Neural cell (in vitro differentiated cells): ENCODE measurements around the gene RBP4. TPM values are rescaled to one million over a fixed set of nuclear protein-coding genes. Genes with fewer than 3 reads are reported as not detected.

Experiments
- H2AFZ ChIP-seq: fragments of 200-600, 300-800 bp; sonication (generic), shearing (Covaris generic); 2 replicates; pipeline ENCODE4 v1.6.0; 2014; ENCODE audit warnings: low read depth, mild to moderate bottlenecking, antibody characterized with exemption, low read length, moderate library complexity
- H3F3A ChIP-seq: fragments of 200-600 bp; shearing (Covaris generic); 2 replicates; pipeline ENCODE4 v1.6.1; 2016; ENCODE audit warnings: mild to moderate bottlenecking, moderate library complexity, mixed read lengths, antibody characterized with exemption, low read length; ENCODE audit not compliant: insufficient read depth, poor library complexity, severe bottlenecking
- H3K27ac ChIP-seq: fragments of 200-600, 300-800 bp; sonication (generic), shearing (Covaris generic); 2 replicates; pipeline ENCODE4 v1.5.1; 2014; ENCODE audit warnings: mild to moderate bottlenecking, low read length, moderate library complexity
- H3K27me3 ChIP-seq: fragments of 300-800, 200-600 bp; sonication (generic), shearing (Covaris generic); 2 replicates; pipeline ENCODE4 v1.6.0; 2014; ENCODE audit warnings: mild to moderate bottlenecking, low read depth, low read length, moderate library complexity; ENCODE audit not compliant: insufficient read depth
- H3K36me3 ChIP-seq: fragments of 300-800, 200-600 bp; sonication (generic), shearing (Covaris generic); 2 replicates; pipeline ENCODE4 v1.5.1; 2014; ENCODE audit warnings: mild to moderate bottlenecking, antibody characterized with exemption, low read length, moderate library complexity; ENCODE audit not compliant: insufficient read depth
- H3K4me2 ChIP-seq: fragments of 300-800, 200-600 bp; sonication (generic), shearing (Covaris generic); 2 replicates; pipeline ENCODE4 v1.6.0; 2014; ENCODE audit warnings: mild to moderate bottlenecking, low read length
- H3K4me3 ChIP-seq: fragments of 300-800, 200-600 bp; sonication (generic), shearing (Covaris generic); 2 replicates; pipeline ENCODE4 v1.5.1; 2014; ENCODE audit warnings: mild to moderate bottlenecking, low read length, moderate library complexity
- H3K79me2 ChIP-seq: fragments of 200-600 bp; shearing (Covaris generic); replicated peaks from 2 replicates; pipeline ENCODE4 v1.6.0; 2014; ENCODE audit warnings: mild to moderate bottlenecking, low read length, moderate library complexity; ENCODE audit not compliant: insufficient read depth
- H3K9ac ChIP-seq: fragments of 300-800, 200-600 bp; sonication (generic), shearing (Covaris generic); 2 replicates; pipeline ENCODE4 v1.6.1; 2016; ENCODE audit warnings: mild to moderate bottlenecking, low read length, mixed read lengths
- H3K9me2 ChIP-seq: fragments of 200-600 bp; shearing (Covaris generic); 2 replicates; pipeline ENCODE4 v1.6.1; 2016; ENCODE audit warnings: mild to moderate bottlenecking, low read length, mixed read lengths; ENCODE audit not compliant: insufficient read depth
- H3K9me3 ChIP-seq: fragments of 200-600, 300-800 bp; sonication (generic), shearing (Covaris generic); 2 replicates; pipeline ENCODE4 v1.6.1; 2016; ENCODE audit warnings: mild to moderate bottlenecking, mixed run types, low read length, moderate library complexity, mixed read lengths
- H4K20me1 ChIP-seq: fragments of 200-600 bp; shearing (Covaris generic); 2 replicates; pipeline ENCODE4 v1.6.1; 2016; ENCODE audit warnings: mild to moderate bottlenecking, mixed run types; ENCODE audit not compliant: insufficient read depth
- EP300 ChIP-seq: fragments of 450-650 bp; conservative IDR thresholded peaks from 2 replicates; pipeline ENCODE4 v1.6.1; 2014; ENCODE audit warnings: antibody characterized with exemption, mild to moderate bottlenecking, moderate library complexity; ENCODE audit not compliant: poor library complexity, severe bottlenecking
- EZH2 ChIP-seq: fragments of 200-600, 300-800 bp; shearing (Covaris generic), sonication (generic); IDR thresholded peaks from 2 replicates; pipeline ENCODE4 v1.6.1; 2014; ENCODE audit warnings: antibody characterized with exemption, low read length, borderline replicate concordance, mild to moderate bottlenecking; ENCODE audit not compliant: insufficient read depth, poor library complexity, severe bottlenecking
- MXI1 ChIP-seq: fragments of 450-650 bp; conservative IDR thresholded peaks from 2 replicates; pipeline ENCODE4 v1.6.1; 2014; ENCODE audit warnings: antibody characterized with exemption, mild to moderate bottlenecking; ENCODE audit not compliant: poor library complexity, severe bottlenecking
- POLR2AphosphoS5 ChIP-seq: IDR thresholded peaks from 2 replicates; pipeline ENCODE4 v1.6.1; 2012
- RAD21 ChIP-seq: fragments of 450-650 bp; conservative IDR thresholded peaks from 2 replicates; pipeline ENCODE4 v1.6.1; 2014; ENCODE audit warnings: antibody characterized with exemption, mild to moderate bottlenecking, moderate library complexity
- REST ChIP-seq: IDR thresholded peaks from 2 replicates; pipeline ENCODE4 v1.6.1; 2012; ENCODE audit warnings: borderline replicate concordance
- SMC3 ChIP-seq: fragments of 450-650 bp; conservative IDR thresholded peaks from 2 replicates; pipeline ENCODE4 v1.6.1; 2014; ENCODE audit warnings: antibody characterized with exemption, mild to moderate bottlenecking, moderate library complexity; ENCODE audit not compliant: poor library complexity
- TAF1 ChIP-seq: IDR thresholded peaks from 2 replicates; pipeline ENCODE4 v1.6.1; 2012; ENCODE audit warnings: low read depth
- polyA plus RNA-seq: library from polyadenylated mRNA; depleted of rRNA; stranded (reverse); fragments of >200 nt; gene quantifications from 2 replicates; pipeline ENCODE4 v1.2.3, GENCODE V29; 2014
- TF ChIP-seq, protein P1 (sequence below): fragments of 450-650 bp; IDR thresholded peaks from 2 replicates; pipeline ENCODE4 v1.5.1; 2014; ENCODE audit warnings: antibody characterized with exemption, mild to moderate bottlenecking, moderate library complexity; ENCODE audit not compliant: poor library complexity, severe bottlenecking

The RBP4 gene
- polyA plus RNA-seq, 1 donor from 2014 or later = 0.73 TPM

- no peak overlapping the region for H3K4me2 ChIP-seq
- H3K27me3 ChIP-seq = no peaks in the 10 kb centered on the region
- H3K27ac ChIP-seq = no peak overlapping the region
- TF ChIP-seq MXI1 (no peak), TAF1 (no peak), POLR2AphosphoS5 (no peak), EP300 (no peak), RAD21 (peak; percentile 44), SMC3 (peak; percentile 56), EZH2 (no peak), REST (no peak)
- TF ChIP-seq, protein P1, sequence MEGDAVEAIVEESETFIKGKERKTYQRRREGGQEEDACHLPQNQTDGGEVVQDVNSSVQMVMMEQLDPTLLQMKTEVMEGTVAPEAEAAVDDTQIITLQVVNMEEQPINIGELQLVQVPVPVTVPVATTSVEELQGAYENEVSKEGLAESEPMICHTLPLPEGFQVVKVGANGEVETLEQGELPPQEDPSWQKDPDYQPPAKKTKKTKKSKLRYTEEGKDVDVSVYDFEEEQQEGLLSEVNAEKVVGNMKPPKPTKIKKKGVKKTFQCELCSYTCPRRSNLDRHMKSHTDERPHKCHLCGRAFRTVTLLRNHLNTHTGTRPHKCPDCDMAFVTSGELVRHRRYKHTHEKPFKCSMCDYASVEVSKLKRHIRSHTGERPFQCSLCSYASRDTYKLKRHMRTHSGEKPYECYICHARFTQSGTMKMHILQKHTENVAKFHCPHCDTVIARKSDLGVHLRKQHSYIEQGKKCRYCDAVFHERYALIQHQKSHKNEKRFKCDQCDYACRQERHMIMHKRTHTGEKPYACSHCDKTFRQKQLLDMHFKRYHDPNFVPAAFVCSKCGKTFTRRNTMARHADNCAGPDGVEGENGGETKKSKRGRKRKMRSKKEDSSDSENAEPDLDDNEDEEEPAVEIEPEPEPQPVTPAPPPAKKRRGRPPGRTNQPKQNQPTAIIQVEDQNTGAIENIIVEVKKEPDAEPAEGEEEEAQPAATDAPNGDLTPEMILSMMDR = peak; percentile 36
- H3K4me3 ChIP-seq = no peak overlapping the region
- H3K9me3 ChIP-seq = no peaks in the 10 kb centered on the region
- H2AFZ ChIP-seq = no peak overlapping the region
- no peak overlapping the region for H3K9ac ChIP-seq
- no peaks in the 10 kb centered on the region for H3K79me2 ChIP-seq
- no peaks in the 10 kb centered on the region for H3K36me3 ChIP-seq
- no peaks in the 10 kb centered on the region for H3K9me2 ChIP-seq
- no peaks in the 10 kb centered on the region for H3F3A ChIP-seq
- H4K20me1 ChIP-seq = no peaks in the 10 kb centered on the region
Observed at GRCh38 chr10:93554760-93555432, 46.1 kb downstream of the RBP4 start.

DNA sequence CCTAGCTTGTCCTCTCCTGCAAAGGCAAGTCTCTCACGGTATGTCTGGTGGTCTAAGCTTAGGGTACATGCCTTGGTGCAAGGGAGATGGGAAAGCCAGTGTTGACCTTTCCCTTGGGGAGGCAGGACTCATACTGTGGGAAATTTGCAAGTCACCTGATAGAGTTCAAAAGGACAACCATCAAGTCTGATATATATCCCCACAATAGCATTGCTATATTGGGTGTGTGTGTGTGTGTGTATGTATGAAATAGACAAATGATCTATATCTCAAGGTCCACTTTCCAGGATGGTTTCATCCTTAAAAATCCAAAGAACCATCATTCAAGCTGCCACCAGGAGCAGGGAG lies 46.7 kb downstream of the RBP4 start:
- Histone ChIP-seq H4K20me1 (no peaks in the 10 kb centered on the region), H2AFZ (no peak overlapping the region), H3K27me3 (no peaks in the 10 kb centered on the region), H3F3A (no peaks in the 10 kb centered on the region), H3K9me3 (no peaks in the 10 kb centered on the region), H3K4me3 (no peak overlapping the region), H3K4me2 (no peak overlapping the region), H3K36me3 (no peaks in the 10 kb centered on the region), H3K9ac (no peak overlapping the region), H3K79me2 (no peaks in the 10 kb centered on the region), H3K9me2 (no peaks in the 10 kb centered on the region), H3K27ac (no peak overlapping the region)
- TF ChIP-seq POLR2AphosphoS5 = no peak
- no peak for TF ChIP-seq EP300
- no peak for TF ChIP-seq TAF1
- no peak for TF ChIP-seq RAD21
- TF ChIP-seq EZH2 = no peak
- TF ChIP-seq MXI1 = no peak
- no peak for TF ChIP-seq SMC3
- no peak for TF ChIP-seq REST
- TF ChIP-seq, protein P1 = no peak
